Naive B cell (primary cell): ENCODE measurements around the gene RFC2. TPM values are rescaled to one million over a fixed set of nuclear protein-coding genes. Genes with fewer than 3 reads are reported as not detected.
A peak's percentile ranks its signal among the peaks of the same experiment; 100 is the strongest.
"Not testable (repeated sequence)": the region's sequence is repeated elsewhere in the genome, so short reads cannot be mapped to it uniquely, and the experiment has no call there.

Experiments used
- ATAC-seq, 2 donors: fragments of 150-1000 bp; cut with Tn5 transposase; 2 replicates each; pipeline ENCODE4 v1.10.0; 2021; ENCODE audit warnings: low read depth in 2 of 2, mild to moderate bottlenecking in 2 of 2, moderate library complexity in 2 of 2
- DNase-seq: peaks from one replicate; pipeline ENCODE4 v3.0.0; 2022
- H3K27ac Mint-ChIP-seq, 6 donors: one replicate each; pipeline ENCODE4 v1.8.0; 2020 to 2022; ENCODE audit warnings: mild to moderate bottlenecking in 6 of 6, mixed read lengths in 6 of 6, moderate library complexity in 5 of 6, inconsistent platforms in 2 of 6
- H3K27me3 Mint-ChIP-seq, 3 donors: one replicate each; pipeline ENCODE4 v1.8.0; 2021 to 2022; ENCODE audit warnings: mixed read lengths in 3 of 3, mild to moderate bottlenecking in 1 of 3
- H3K36me3 Mint-ChIP-seq, 2 donors: one replicate each; pipeline ENCODE4 v1.8.0; 2020 to 2022; ENCODE audit warnings: mixed read lengths in 2 of 2, inconsistent platforms in 1 of 2, mild to moderate bottlenecking in 1 of 2
- H3K4me1 Mint-ChIP-seq, 3 donors: one replicate each; pipeline ENCODE4 v1.8.0; 2020 to 2022; ENCODE audit warnings: mixed read lengths in 3 of 3, inconsistent platforms in 1 of 3, mild to moderate bottlenecking in 1 of 3, moderate library complexity in 1 of 3
- H3K4me3 Mint-ChIP-seq, 8 donors: one replicate each; pipeline ENCODE4 v1.8.0; 2020 to 2022; ENCODE audit warnings: mild to moderate bottlenecking in 8 of 8, mixed read lengths in 8 of 8, moderate library complexity in 8 of 8, inconsistent platforms in 2 of 8
- H3K9me3 Mint-ChIP-seq, 7 donors: one replicate each; pipeline ENCODE4 v1.8.0; 2020 to 2022; ENCODE audit warnings: mixed read lengths in 7 of 7, mild to moderate bottlenecking in 5 of 7, inconsistent platforms in 2 of 7, moderate library complexity in 1 of 7
- polyA plus RNA-seq, 6 donors: library from polyadenylated mRNA; unstranded; fragments of 300-500 nt; fragmentation: Illumina TruSeq; gene quantifications; one replicate each; pipeline ENCODE4 v1.2.3, GENCODE V29; 2021; ENCODE audit warnings: low read depth in 6 of 6

The RFC2 gene
- polyA plus RNA-seq, 6 donors from 2014 or later, result 42.7 to 61.4 (median 51.9) TPM

GRCh38 chr7:74228951-74229900 lies 25.0 kb downstream of the RFC2 start:
- no peak for DNase-seq
- no peaks in the 10 kb centered on the region for H3K9me3 Mint-ChIP-seq
- peaks cover 0 to 11% of the 10 kb centered on the region in 2 donors for H3K36me3 Mint-ChIP-seq
- ATAC-seq, result no peak
- H3K27ac Mint-ChIP-seq, result peak overlapping the region; percentile 61 to 98 (median 94)
- peak overlapping the region in 7 of 8 donors; percentile 39 to 82 (median 61) for H3K4me3 Mint-ChIP-seq
- no peaks in the 10 kb centered on the region for H3K27me3 Mint-ChIP-seq
- peaks cover 30 to 70% (median 63%) of the 10 kb centered on the region in 3 donors for H3K4me1 Mint-ChIP-seq

GRCh38 chr7:74226633-74227032 lies 27.6 kb downstream of the RFC2 start:
- Mint-ChIP-seq H3K36me3 (peaks cover 0 to 8% of the 10 kb centered on the region in 2 donors), H3K27ac (peak overlapping the region; percentile 53 to 97 (median 92)), H3K4me1 (peaks cover 33 to 77% (median 71%) of the 10 kb centered on the region in 3 donors), H3K9me3 (no peaks in the 10 kb centered on the region), H3K27me3 (no peaks in the 10 kb centered on the region), H3K4me3 (peak overlapping the region in 7 of 8 donors; percentile 32 to 85 (median 54))
- DNase-seq (no peak), ATAC-seq (no peak)

- ATAC-seq (no peak), DNase-seq (no peak)
- Mint-ChIP-seq H3K4me3 (peak overlapping the region in 3 of 8 donors; percentile 36 to 82 (median 68)), H3K27me3 (no peaks in the 10 kb centered on the region), H3K9me3 (no peaks in the 10 kb centered on the region), H3K27ac (peak overlapping the region in 5 of 6 donors; percentile 10 to 89 (median 66)), H3K4me1 (peaks cover 29 to 65% (median 64%) of the 10 kb centered on the region in 3 donors), H3K36me3 (peaks cover 0 to 8% of the 10 kb centered on the region in 2 donors)
Measured at GRCh38 chr7:74225400-74225799, 28.8 kb downstream of the RFC2 start.

- DNase-seq, H3K36me3 Mint-ChIP-seq, H3K9me3 Mint-ChIP-seq, H3K27me3 Mint-ChIP-seq, ATAC-seq: not testable (repeated sequence)
- peak overlapping the region in 1 of 8 donors; percentile 29 for H3K4me3 Mint-ChIP-seq
- peaks cover 29 to 62% (median 60%) of the 10 kb centered on the region in 3 donors for H3K4me1 Mint-ChIP-seq
- peak overlapping the region in 2 of 6 donors; percentile 70 to 89 for H3K27ac Mint-ChIP-seq
Measured at GRCh38 chr7:74224907-74225306, 29.3 kb downstream of the RFC2 start.

GRCh38 chr7:74224511-74224832 lies 29.7 kb downstream of the RFC2 start:
- no peaks in the 10 kb centered on the region for H3K27me3 Mint-ChIP-seq
- peak overlapping the region in 2 of 6 donors; percentile 36 to 70 for H3K27ac Mint-ChIP-seq
- ATAC-seq (no peak), DNase-seq (no peak)
- H3K36me3 Mint-ChIP-seq, result peaks cover 0 to 8% of the 10 kb centered on the region in 2 donors
- H3K4me3 Mint-ChIP-seq, result peak overlapping the region in 1 of 8 donors; percentile 29
- H3K9me3 Mint-ChIP-seq, result no peaks in the 10 kb centered on the region
- peaks cover 27 to 60% (median 59%) of the 10 kb centered on the region in 3 donors for H3K4me1 Mint-ChIP-seq

GRCh38 chr7:74223711-74224510 lies 30.3 kb downstream of the RFC2 start:
- Mint-ChIP-seq H3K9me3 (no peaks in the 10 kb centered on the region), H3K27ac (peak overlapping the region in 4 of 6 donors; percentile 27 to 95 (median 59)), H3K4me1 (peaks cover 22 to 57% (median 53%) of the 10 kb centered on the region in 3 donors), H3K4me3 (peak overlapping the region in 2 of 8 donors; percentile 25 to 29), H3K27me3 (no peaks in the 10 kb centered on the region), H3K36me3 (peaks cover 0 to 8% of the 10 kb centered on the region in 2 donors)
- DNase-seq (no peak), ATAC-seq (no peak)

- ATAC-seq (no peak), DNase-seq (no peak)
- Mint-ChIP-seq H3K4me3 (peak overlapping the region in 2 of 8 donors; percentile 31 to 52), H3K36me3 (peaks cover 4 to 11% of the 10 kb centered on the region in 2 donors), H3K9me3 (no peaks in the 10 kb centered on the region), H3K27me3 (no peaks in the 10 kb centered on the region), H3K27ac (peak overlapping the region; percentile 33 to 95 (median 66)), H3K4me1 (peaks cover 22 to 62% (median 56%) of the 10 kb centered on the region in 3 donors)
Measured at GRCh38 chr7:74222851-74223710, 31.1 kb downstream of the RFC2 start.

- Mint-ChIP-seq H3K9me3 (no peaks in the 10 kb centered on the region), H3K4me1 (peaks cover 30 to 68% (median 60%) of the 10 kb centered on the region in 3 donors), H3K36me3 (peaks cover 9 to 12% of the 10 kb centered on the region in 2 donors), H3K27ac (peak overlapping the region in 4 of 6 donors; percentile 44 to 94 (median 88)), H3K4me3 (no peak overlapping the region), H3K27me3 (no peaks in the 10 kb centered on the region)
- ATAC-seq (no peak), DNase-seq (no peak)
Measured at GRCh38 chr7:74221713-74222112, 32.5 kb downstream of the RFC2 start.

- no peak for DNase-seq
- H3K36me3 Mint-ChIP-seq, result peaks cover 6 to 9% of the 10 kb centered on the region in 2 donors
- no peaks in the 10 kb centered on the region for H3K27me3 Mint-ChIP-seq
- H3K4me3 Mint-ChIP-seq, result no peak overlapping the region
- peaks cover 36 to 70% (median 62%) of the 10 kb centered on the region in 3 donors for H3K4me1 Mint-ChIP-seq
- no peaks in the 10 kb centered on the region for H3K9me3 Mint-ChIP-seq
- H3K27ac Mint-ChIP-seq, result peak overlapping the region in 3 of 6 donors; percentile 33 to 91 (median 50)
- ATAC-seq, result no peak
Measured at GRCh38 chr7:74220229-74220628, 34.0 kb downstream of the RFC2 start.

GRCh38 chr7:74219416-74219815 lies 34.8 kb downstream of the RFC2 start:
- no peaks in the 10 kb centered on the region for H3K9me3 Mint-ChIP-seq
- no peaks in the 10 kb centered on the region for H3K27me3 Mint-ChIP-seq
- peaks cover 6 to 9% of the 10 kb centered on the region in 2 donors for H3K36me3 Mint-ChIP-seq
- peaks cover 39 to 66% (median 61%) of the 10 kb centered on the region in 3 donors for H3K4me1 Mint-ChIP-seq
- H3K4me3 Mint-ChIP-seq, result peak overlapping the region in 2 of 8 donors; percentile 16 to 42
- peak overlapping the region in 3 of 6 donors; percentile 33 to 91 (median 47) for H3K27ac Mint-ChIP-seq
- no peak for DNase-seq
- ATAC-seq, result no peak

- peak overlapping the region; percentile 44 to 93 (median 88) for H3K4me3 Mint-ChIP-seq
- peaks cover 6 to 9% of the 10 kb centered on the region in 2 donors for H3K36me3 Mint-ChIP-seq
- no peaks in the 10 kb centered on the region for H3K9me3 Mint-ChIP-seq
- no peaks in the 10 kb centered on the region for H3K27me3 Mint-ChIP-seq
- no peak for DNase-seq
- H3K27ac Mint-ChIP-seq, result peak overlapping the region; percentile 78 to 96 (median 94)
- H3K4me1 Mint-ChIP-seq, result peaks cover 37 to 57% (median 55%) of the 10 kb centered on the region in 3 donors
- ATAC-seq, result no peak
Measured at GRCh38 chr7:74218343-74218698, 35.9 kb downstream of the RFC2 start.
